Stomach smooth muscle (tissue), 2 donors: ENCODE results near the gene IP6K2.
A peak's percentile ranks its signal among the peaks of the same experiment; 100 is the strongest.
"Not testable (repeated sequence)": the region's sequence is repeated elsewhere in the genome, so short reads cannot be mapped to it uniquely, and the experiment has no call there.

Experiments
- H3K27ac ChIP-seq: one replicate; pipeline ENCODE4 v1.7.0; 2013; ENCODE audit warnings: mild to moderate bottlenecking, low read length, inconsistent platforms
- H3K27me3 ChIP-seq, 2 donors: one replicate each; pipeline ENCODE4 v1.7.0; 2013; ENCODE audit warnings: low read length in 2 of 2; ENCODE audit not compliant: insufficient read depth in 2 of 2, control insufficient read depth in 1 of 2
- H3K36me3 ChIP-seq, 2 donors: one replicate each; pipeline ENCODE4 v1.7.0; 2013; ENCODE audit warnings: low read length in 2 of 2; ENCODE audit not compliant: control insufficient read depth in 2 of 2, insufficient read depth in 2 of 2
- H3K4me1 ChIP-seq: one replicate; pipeline ENCODE4 v1.7.0; 2013; ENCODE audit warnings: low read length; ENCODE audit not compliant: control insufficient read depth, insufficient read depth
- H3K4me3 ChIP-seq, 2 donors: one replicate each; pipeline ENCODE4 v1.7.0; 2013; ENCODE audit warnings: low read length in 2 of 2
- H3K9ac ChIP-seq, 2 donors: one replicate each; pipeline ENCODE4 v1.7.0; 2013; ENCODE audit warnings: low read length in 2 of 2, mild to moderate bottlenecking in 1 of 2
- H3K9me3 ChIP-seq, 2 donors: one replicate each; pipeline ENCODE4 v1.7.0; 2013; ENCODE audit warnings: low read length in 2 of 2; ENCODE audit not compliant: control insufficient read depth in 2 of 2
- donor health status: healthy.
- donor health status: Pancreatic carcinoma.

The IP6K2 gene

GRCh38 chr3:48743773-48744172, 26.8 kb upstream of the IP6K2 start:
- no peak overlapping the region for H3K4me3 ChIP-seq
- H3K36me3 ChIP-seq, result peaks cover 4 to 12% of the 10 kb centered on the region in 2 donors
- H3K9ac ChIP-seq, result no peak overlapping the region
- no peak overlapping the region for H3K27ac ChIP-seq
- H3K9me3 ChIP-seq, result no peaks in the 10 kb centered on the region
- H3K27me3 ChIP-seq, result no peaks in the 10 kb centered on the region
- peaks cover 21% of the 10 kb centered on the region for H3K4me1 ChIP-seq

- not testable (repeated sequence) for H3K4me3 ChIP-seq, H3K36me3 ChIP-seq, H3K9me3 ChIP-seq, H3K27ac ChIP-seq, H3K27me3 ChIP-seq, H3K9ac ChIP-seq
- H3K4me1 ChIP-seq, result peaks cover 24% of the 10 kb centered on the region
Observed at GRCh38 chr3:48741226-48741625, 24.2 kb upstream of the IP6K2 start.

- peak overlapping the region; percentile 79 for H3K27ac ChIP-seq
- H3K9ac ChIP-seq, result peak overlapping the region; percentile 3 to 55
- no peaks in the 10 kb centered on the region for H3K27me3 ChIP-seq
- no peaks in the 10 kb centered on the region for H3K9me3 ChIP-seq
- H3K4me3 ChIP-seq, result peak overlapping the region in 1 of 2 donors; percentile 66
- H3K36me3 ChIP-seq, result no peaks in the 10 kb centered on the region
- peaks cover 24% of the 10 kb centered on the region for H3K4me1 ChIP-seq
Observed at GRCh38 chr3:48739955-48740823, 23.2 kb upstream of the IP6K2 start.

- Histone ChIP-seq H3K36me3 (no peaks in the 10 kb centered on the region), H3K27me3 (no peaks in the 10 kb centered on the region), H3K27ac (peak overlapping the region; percentile 79), H3K4me1 (peaks cover 24% of the 10 kb centered on the region), H3K9me3 (no peaks in the 10 kb centered on the region), H3K4me3 (peak overlapping the region in 1 of 2 donors; percentile 66), H3K9ac (no peak overlapping the region)
Observed at GRCh38 chr3:48739617-48739954, 22.6 kb upstream of the IP6K2 start.

- Histone ChIP-seq H3K4me1 (peaks cover 24% of the 10 kb centered on the region), H3K4me3 (no peak overlapping the region), H3K36me3 (no peaks in the 10 kb centered on the region), H3K27me3 (no peaks in the 10 kb centered on the region), H3K9me3 (no peaks in the 10 kb centered on the region), H3K9ac (no peak overlapping the region), H3K27ac (peak overlapping the region; percentile 79)
Observed at GRCh38 chr3:48738926-48739616, 22.1 kb upstream of the IP6K2 start.

GRCh38 chr3:48738144-48738536, 21.1 kb upstream of the IP6K2 start:
- Histone ChIP-seq H3K4me3 (no peak overlapping the region), H3K9ac (no peak overlapping the region), H3K27ac (no peak overlapping the region), H3K4me1 (peaks cover 24% of the 10 kb centered on the region), H3K9me3 (no peaks in the 10 kb centered on the region), H3K27me3 (no peaks in the 10 kb centered on the region), H3K36me3 (no peaks in the 10 kb centered on the region)

GRCh38 chr3:48735075-48735767, 18.2 kb upstream of the IP6K2 start:
- not testable (repeated sequence) for H3K36me3 ChIP-seq, H3K27me3 ChIP-seq, H3K27ac ChIP-seq, H3K9me3 ChIP-seq, H3K9ac ChIP-seq, H3K4me3 ChIP-seq
- peaks cover 17% of the 10 kb centered on the region for H3K4me1 ChIP-seq

- H3K27ac ChIP-seq, H3K4me3 ChIP-seq, H3K4me1 ChIP-seq, H3K36me3 ChIP-seq, H3K27me3 ChIP-seq, H3K9me3 ChIP-seq, H3K9ac ChIP-seq: not testable (repeated sequence)
Observed at GRCh38 chr3:48734541-48734940, 17.5 kb upstream of the IP6K2 start.

- not testable (repeated sequence) for H3K27ac ChIP-seq, H3K36me3 ChIP-seq, H3K9me3 ChIP-seq, H3K9ac ChIP-seq, H3K4me1 ChIP-seq, H3K27me3 ChIP-seq, H3K4me3 ChIP-seq
Observed at GRCh38 chr3:48733752-48734518, 16.9 kb upstream of the IP6K2 start.

GRCh38 chr3:48727511-48727910, 10.5 kb upstream of the IP6K2 start:
- H3K27ac ChIP-seq, result no peak overlapping the region
- no peaks in the 10 kb centered on the region for H3K4me1 ChIP-seq
- H3K9ac ChIP-seq, result no peak overlapping the region
- no peaks in the 10 kb centered on the region for H3K27me3 ChIP-seq
- H3K4me3 ChIP-seq, result no peak overlapping the region
- H3K9me3 ChIP-seq, result no peaks in the 10 kb centered on the region
- H3K36me3 ChIP-seq, result no peaks in the 10 kb centered on the region
